Gastroesophageal sphincter (tissue), 4 donors: ENCODE data around the gene LPIN1. TPM values are rescaled to one million over a fixed set of nuclear protein-coding genes. Genes with fewer than 3 reads are reported as not detected.

Experiments
- ATAC-seq: fragments of 150-250 bp; one replicate; pipeline ENCODE4 v1.9.1; 2016; ENCODE audit warnings: mild to moderate bottlenecking, moderate library complexity
- H3K27ac ChIP-seq, 4 donors: fragments of 200-600 bp; sonication (generic) in 3 of 4; 1 replicate in 3 of 4; 2 replicates in 1 of 4; pipeline ENCODE4 v1.5.1; 2016 to 2019
- H3K27me3 ChIP-seq: fragments of 200-600 bp; sonication (generic); one replicate; pipeline ENCODE4 v1.5.1; 2019
- H3K36me3 ChIP-seq, 2 donors: fragments of 200-600 bp; sonication (generic); one replicate each; pipeline ENCODE4 v1.5.1; 2019; ENCODE audit warnings: control low read depth in 1 of 2
- H3K4me1 ChIP-seq, 3 donors: fragments of 200-600 bp; sonication (generic); 1 replicate in 2 of 3; 2 replicates in 1 of 3; pipeline ENCODE4 v1.5.1; 2016 to 2019; ENCODE audit warnings: control low read depth in 2 of 3
- H3K4me3 ChIP-seq, 2 donors: fragments of 200-600 bp; sonication (generic); one replicate each; pipeline ENCODE4 v1.5.1; 2019; ENCODE audit warnings: mild to moderate bottlenecking in 1 of 2, moderate library complexity in 1 of 2
- H3K9me3 ChIP-seq, 3 donors: fragments of 200-600 bp; sonication (generic); one replicate each; pipeline ENCODE4 v1.5.1; 2017 to 2019; ENCODE audit warnings: control low read depth in 2 of 3
- CTCF ChIP-seq, 4 experiments: fragments of 200-600 bp in 2 of 4; fragments of 450-650 bp in 2 of 4; sonication (generic) in 1 of 4; IDR thresholded peaks; one replicate each; pipeline ENCODE4 v1.5.1; 2017 to 2019; ENCODE audit warnings: antibody characterized with exemption in 4 of 4, mild to moderate bottlenecking in 2 of 4, moderate library complexity in 2 of 4
- EP300 ChIP-seq: sonication (generic); formaldehyde crosslinking; IDR thresholded peaks from one replicate; pipeline ENCODE4 v1.6.1; 2017; ENCODE audit warnings: antibody characterized with exemption, mild to moderate bottlenecking
- POLR2A ChIP-seq, 2 donors: fragments of 450-650 bp; IDR thresholded peaks; one replicate each; pipeline ENCODE4 v1.6.1; 2017; ENCODE audit warnings: antibody characterized with exemption in 2 of 2, mild to moderate bottlenecking in 2 of 2, moderate library complexity in 1 of 2
- POLR2AphosphoS5 ChIP-seq: sonication (generic); formaldehyde crosslinking; IDR thresholded peaks from one replicate; pipeline ENCODE4 v1.6.1; 2017; ENCODE audit warnings: antibody characterized with exemption
- WGBS, 2 donors: methylation state at CpG; one replicate each; pipeline ENCODE4 v1.1.5; 2018; ENCODE audit warnings: low coverage in 1 of 2; 5-methylcytosine and 5-hydroxymethylcytosine counted together
- total RNA-seq, 4 donors: library from RNA; depleted of rRNA; stranded (reverse); fragments of >200 nt; gene quantifications; one replicate each; pipeline ENCODE4 v1.1.0, GENCODE V29; 2016

LPIN1 gene
- total RNA-seq, 4 donors from 2014 or later, result 47.3 to 70.1 (median 50.0) TPM

GRCh38 chr2:11784747-11785610 lies 38.5 kb downstream of the LPIN1 start:
- Histone ChIP-seq H3K27me3 (no peaks in the 10 kb centered on the region), H3K27ac (no peak overlapping the region), H3K4me1 (peaks cover 0 to 11% (median 0%) of the 10 kb centered on the region in 3 donors), H3K9me3 (no peaks in the 10 kb centered on the region), H3K36me3 (peaks cover 0 to 100% of the 10 kb centered on the region in 2 donors), H3K4me3 (peak overlapping the region in 1 of 2 donors; percentile 42)
- WGBS, 2 donors, result 18 to 80% methylated on average over 1 to 4 of the region's 50 CpGs
- TF ChIP-seq CTCF (IDR thresholded peaks at IDR 0.05) (peak; percentile 76 to 97 (median 83)), POLR2AphosphoS5 (no peak)
- ATAC-seq, result peak; percentile 50

- Histone ChIP-seq H3K27me3 (no peaks in the 10 kb centered on the region), H3K27ac (no peak overlapping the region), H3K4me3 (no peak overlapping the region), H3K9me3 (no peaks in the 10 kb centered on the region), H3K4me1 (peaks cover 0 to 11% (median 0%) of the 10 kb centered on the region in 3 donors), H3K36me3 (peaks cover 0 to 100% of the 10 kb centered on the region in 2 donors)
- no peak for ATAC-seq
- no peak for TF ChIP-seq POLR2AphosphoS5
- no peak for TF ChIP-seq POLR2A (IDR thresholded peaks at IDR 0.05)
- no peak for TF ChIP-seq EP300
- no peak for TF ChIP-seq CTCF (IDR thresholded peaks at IDR 0.05)
- WGBS, 2 donors, result 93% methylated on average over 4 of the region's 9 CpGs; no CpG with 5 or more reads in 1 of the 2 donors
Observed at GRCh38 chr2:11785611-11785940, 39.1 kb downstream of the LPIN1 start.

- Histone ChIP-seq H3K9me3 (no peaks in the 10 kb centered on the region), H3K36me3 (peaks cover 0 to 100% of the 10 kb centered on the region in 2 donors), H3K27ac (no peak overlapping the region), H3K27me3 (no peaks in the 10 kb centered on the region), H3K4me1 (peaks cover 0 to 11% (median 0%) of the 10 kb centered on the region in 3 donors), H3K4me3 (no peak overlapping the region)
- no peak for ATAC-seq
- 93 to 95% methylated on average over 3 to 4 of the region's 9 CpGs for WGBS, 2 donors
- TF ChIP-seq CTCF (IDR thresholded peaks at IDR 0.05) (no peak), POLR2A (IDR thresholded peaks at IDR 0.05) (no peak), EP300 (no peak), POLR2AphosphoS5 (no peak)
Observed at GRCh38 chr2:11786191-11786590, 39.8 kb downstream of the LPIN1 start.

GRCh38 chr2:11786592-11786991 lies 40.2 kb downstream of the LPIN1 start:
- 95 to 96% methylated on average over 6 to 10 of the region's 13 CpGs for WGBS, 2 donors

More at GRCh38 chr2:11786592-11786991, 40.2 kb downstream of the LPIN1 start:
- Histone ChIP-seq H3K27ac (no peak overlapping the region), H3K4me3 (no peak overlapping the region), H3K36me3 (peaks cover 0 to 100% of the 10 kb centered on the region in 2 donors), H3K9me3 (no peaks in the 10 kb centered on the region), H3K4me1 (peaks cover 0 to 11% (median 0%) of the 10 kb centered on the region in 3 donors), H3K27me3 (no peaks in the 10 kb centered on the region)
- TF ChIP-seq POLR2AphosphoS5 (no peak), POLR2A (IDR thresholded peaks at IDR 0.05) (no peak), EP300 (no peak), CTCF (IDR thresholded peaks at IDR 0.05) (no peak)
- no peak for ATAC-seq
